ENCODE data around the gene KAT6B. TPM values are rescaled to one million over a fixed set of nuclear protein-coding genes. Genes with fewer than 3 reads are reported as not detected.

KAT6B gene
- total RNA-seq, 4 donors from 2014 or later = 50.0 to 75.8 (median 57.5) TPM

DNA sequence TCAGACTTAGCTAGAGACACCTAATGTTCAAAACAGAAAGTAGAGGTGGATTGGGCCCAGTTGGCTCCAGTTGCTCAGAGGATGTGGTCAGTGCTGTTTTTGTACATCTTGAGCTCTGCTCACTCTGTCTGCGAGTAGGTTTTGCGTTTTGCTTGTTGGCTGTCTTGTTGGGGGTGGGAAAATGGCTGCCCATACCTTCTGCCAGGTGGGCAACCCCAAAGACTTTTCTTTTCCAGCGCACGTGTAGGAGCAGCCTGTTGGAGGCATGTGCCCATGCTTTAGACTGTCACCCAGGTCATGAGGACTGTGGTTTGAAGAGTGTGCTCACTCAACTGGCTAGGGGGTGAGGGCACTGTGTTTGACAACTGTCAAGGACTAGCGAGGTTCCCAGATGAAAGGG is 73.9 kb downstream of the KAT6B start:
- Histone ChIP-seq H3K4me3 (no peak overlapping the region), H3K27ac (replicated peaks in 1 of 4) (no peak overlapping the region), H3K4me1 (peaks cover 36 to 85% (median 68%) of the 10 kb centered on the region in 4 donors), H3K27me3 (no peaks in the 10 kb centered on the region), H3K9me3 (no peaks in the 10 kb centered on the region), H3K36me3 (no peaks in the 10 kb centered on the region)
- TF ChIP-seq EP300 (IDR thresholded peaks at IDR 0.05) (no peak), POLR2A (IDR thresholded peaks at IDR 0.05; ENCODE audit: low read depth) (no peak), POLR2AphosphoS5 (IDR thresholded peaks at IDR 0.05) (no peak)
- TF ChIP-seq, protein P1, sequence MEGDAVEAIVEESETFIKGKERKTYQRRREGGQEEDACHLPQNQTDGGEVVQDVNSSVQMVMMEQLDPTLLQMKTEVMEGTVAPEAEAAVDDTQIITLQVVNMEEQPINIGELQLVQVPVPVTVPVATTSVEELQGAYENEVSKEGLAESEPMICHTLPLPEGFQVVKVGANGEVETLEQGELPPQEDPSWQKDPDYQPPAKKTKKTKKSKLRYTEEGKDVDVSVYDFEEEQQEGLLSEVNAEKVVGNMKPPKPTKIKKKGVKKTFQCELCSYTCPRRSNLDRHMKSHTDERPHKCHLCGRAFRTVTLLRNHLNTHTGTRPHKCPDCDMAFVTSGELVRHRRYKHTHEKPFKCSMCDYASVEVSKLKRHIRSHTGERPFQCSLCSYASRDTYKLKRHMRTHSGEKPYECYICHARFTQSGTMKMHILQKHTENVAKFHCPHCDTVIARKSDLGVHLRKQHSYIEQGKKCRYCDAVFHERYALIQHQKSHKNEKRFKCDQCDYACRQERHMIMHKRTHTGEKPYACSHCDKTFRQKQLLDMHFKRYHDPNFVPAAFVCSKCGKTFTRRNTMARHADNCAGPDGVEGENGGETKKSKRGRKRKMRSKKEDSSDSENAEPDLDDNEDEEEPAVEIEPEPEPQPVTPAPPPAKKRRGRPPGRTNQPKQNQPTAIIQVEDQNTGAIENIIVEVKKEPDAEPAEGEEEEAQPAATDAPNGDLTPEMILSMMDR (IDR thresholded peaks at IDR 0.05) = no peak
- WGBS = 86% methylated on average over 5 of the region's 5 CpGs
- DNase-seq (ENCODE audit: extremely low spot score) = no peak
- intact Hi-C loops (cut with DNase I) = no loop called here

DNA sequence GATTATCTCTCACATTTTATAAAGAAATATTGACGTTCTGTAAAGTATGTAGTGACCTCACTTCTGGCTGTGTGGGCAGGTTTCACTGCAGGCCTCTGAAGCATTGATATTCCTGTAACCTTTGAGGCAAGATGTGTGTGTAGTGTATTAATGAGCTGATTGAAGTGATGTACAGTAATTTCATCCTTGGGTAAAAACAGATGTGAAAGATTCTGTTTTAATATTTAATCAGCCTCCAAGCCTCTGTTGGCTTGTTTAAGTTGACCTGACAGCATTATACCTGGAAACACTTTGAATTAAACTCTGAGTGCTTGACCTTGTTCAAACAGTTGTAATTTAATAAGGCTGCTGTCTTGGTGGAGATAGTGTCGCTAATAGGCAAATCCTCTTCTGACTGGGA is 74.9 kb downstream of the KAT6B start:
- intact Hi-C loops (cut with DNase I) = no loop called here
- WGBS = 51% methylated on average over 2 of the region's 2 CpGs
- H3K36me3 ChIP-seq = no peaks in the 10 kb centered on the region
- no peaks in the 10 kb centered on the region for H3K27me3 ChIP-seq
- no peak for TF ChIP-seq POLR2A (IDR thresholded peaks at IDR 0.05; ENCODE audit: low read depth)
- no peak for TF ChIP-seq POLR2AphosphoS5 (IDR thresholded peaks at IDR 0.05)
- TF ChIP-seq, protein P1 (IDR thresholded peaks at IDR 0.05) = no peak
- TF ChIP-seq EP300 (IDR thresholded peaks at IDR 0.05) = no peak
- H3K27ac ChIP-seq (replicated peaks in 1 of 4) = peak overlapping the region; percentile 17 to 39 (median 28)
- DNase-seq (ENCODE audit: extremely low spot score) = no peak
- H3K4me3 ChIP-seq = no peak overlapping the region
- H3K9me3 ChIP-seq = no peaks in the 10 kb centered on the region
- H3K4me1 ChIP-seq = peaks cover 35 to 83% (median 72%) of the 10 kb centered on the region in 4 donors

DNA sequence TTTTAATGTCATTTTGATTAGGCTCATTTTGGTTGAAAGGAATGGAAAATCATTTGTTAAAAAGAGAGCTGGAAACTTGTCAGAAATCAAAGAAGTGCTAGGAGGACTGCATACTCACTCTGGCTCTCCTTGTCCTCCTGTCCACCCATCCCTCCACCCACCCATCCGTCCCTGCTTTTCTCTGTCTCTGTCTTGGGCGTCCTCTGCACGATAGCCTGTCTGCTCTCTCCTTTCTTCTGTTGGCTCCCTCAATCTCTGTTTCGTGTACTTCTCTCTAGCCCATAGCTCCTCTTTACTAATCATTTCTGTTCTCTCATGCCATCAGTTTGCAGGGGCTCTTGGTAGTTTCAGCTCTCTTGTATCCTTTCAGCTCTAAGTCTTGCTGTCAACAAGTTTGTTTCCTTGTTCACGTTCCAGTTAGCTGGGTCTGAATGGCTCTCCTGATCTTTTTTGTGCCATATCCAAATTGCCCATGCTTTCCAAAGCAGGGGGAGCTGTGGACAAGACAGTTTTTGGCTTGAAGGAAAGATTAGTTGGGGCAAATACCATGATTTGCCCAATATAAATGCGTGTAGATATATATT is 75.6 kb downstream of the KAT6B start:
- Histone ChIP-seq H3K4me1 (peaks cover 34 to 83% (median 72%) of the 10 kb centered on the region in 4 donors), H3K9me3 (no peaks in the 10 kb centered on the region), H3K27ac (replicated peaks in 1 of 4) (peak overlapping the region in 3 of 4 donors; percentile 17 to 39 (median 34)), H3K4me3 (no peak overlapping the region), H3K36me3 (no peaks in the 10 kb centered on the region), H3K27me3 (no peaks in the 10 kb centered on the region)
- 60% methylated on average over 6 of the region's 6 CpGs for WGBS
- intact Hi-C loops (cut with DNase I) = no loop called here
- DNase-seq (ENCODE audit: extremely low spot score) = no peak
- TF ChIP-seq, protein P1 (IDR thresholded peaks at IDR 0.05) = no peak
- no peak for TF ChIP-seq EP300 (IDR thresholded peaks at IDR 0.05)
- TF ChIP-seq POLR2A (IDR thresholded peaks at IDR 0.05; ENCODE audit: low read depth) = no peak
- no peak for TF ChIP-seq POLR2AphosphoS5 (IDR thresholded peaks at IDR 0.05)

DNA sequence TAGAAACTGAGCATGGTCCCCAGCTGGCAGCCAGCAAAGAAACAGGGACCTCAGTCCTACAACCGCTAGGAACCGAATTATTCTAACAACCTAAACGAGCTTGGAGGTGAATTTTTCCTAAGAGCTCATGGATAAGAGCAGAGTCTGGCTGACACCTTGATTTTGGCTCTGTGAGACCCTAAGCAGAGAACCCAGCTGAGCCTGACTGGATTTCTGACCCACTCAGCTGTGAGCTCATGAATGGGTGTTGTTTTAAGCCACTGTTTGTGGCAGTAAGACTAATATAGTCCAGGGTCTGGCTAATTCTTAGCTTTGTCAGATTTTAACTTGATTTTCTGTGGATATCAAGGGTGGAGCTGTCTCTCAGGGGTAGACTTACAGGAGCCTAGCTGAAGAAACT is 77.1 kb downstream of the KAT6B start:
- intact Hi-C loops (cut with DNase I) = no loop called here
- no peaks in the 10 kb centered on the region for H3K9me3 ChIP-seq
- peaks cover 27 to 74% (median 59%) of the 10 kb centered on the region in 4 donors for H3K4me1 ChIP-seq

More for the DNA sequence above, 77.1 kb downstream of the KAT6B start:
- Histone ChIP-seq H3K27me3 (no peaks in the 10 kb centered on the region), H3K4me3 (no peak overlapping the region), H3K27ac (replicated peaks in 1 of 4) (no peak overlapping the region), H3K36me3 (no peaks in the 10 kb centered on the region)
- DNase-seq (ENCODE audit: extremely low spot score) = no peak
- TF ChIP-seq, protein P1 (IDR thresholded peaks at IDR 0.05) = no peak
- no peak for TF ChIP-seq POLR2AphosphoS5 (IDR thresholded peaks at IDR 0.05)
- no peak for TF ChIP-seq POLR2A (IDR thresholded peaks at IDR 0.05; ENCODE audit: low read depth)
- no peak for TF ChIP-seq EP300 (IDR thresholded peaks at IDR 0.05)
- WGBS = 91% methylated on average over 3 of the region's 3 CpGs
